Measurements from ENCODE around the gene SLC28A2. TPM values are rescaled to one million over a fixed set of nuclear protein-coding genes. Genes with fewer than 3 reads are reported as not detected.
"Not testable (repeated sequence)": the region's sequence is repeated elsewhere in the genome, so short reads cannot be mapped to it uniquely, and the experiment has no call there.

SLC28A2 gene, protein sequence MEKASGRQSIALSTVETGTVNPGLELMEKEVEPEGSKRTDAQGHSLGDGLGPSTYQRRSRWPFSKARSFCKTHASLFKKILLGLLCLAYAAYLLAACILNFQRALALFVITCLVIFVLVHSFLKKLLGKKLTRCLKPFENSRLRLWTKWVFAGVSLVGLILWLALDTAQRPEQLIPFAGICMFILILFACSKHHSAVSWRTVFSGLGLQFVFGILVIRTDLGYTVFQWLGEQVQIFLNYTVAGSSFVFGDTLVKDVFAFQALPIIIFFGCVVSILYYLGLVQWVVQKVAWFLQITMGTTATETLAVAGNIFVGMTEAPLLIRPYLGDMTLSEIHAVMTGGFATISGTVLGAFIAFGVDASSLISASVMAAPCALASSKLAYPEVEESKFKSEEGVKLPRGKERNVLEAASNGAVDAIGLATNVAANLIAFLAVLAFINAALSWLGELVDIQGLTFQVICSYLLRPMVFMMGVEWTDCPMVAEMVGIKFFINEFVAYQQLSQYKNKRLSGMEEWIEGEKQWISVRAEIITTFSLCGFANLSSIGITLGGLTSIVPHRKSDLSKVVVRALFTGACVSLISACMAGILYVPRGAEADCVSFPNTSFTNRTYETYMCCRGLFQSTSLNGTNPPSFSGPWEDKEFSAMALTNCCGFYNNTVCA
- total RNA-seq: not detected
- long read RNA-seq: 0 reads

DNA sequence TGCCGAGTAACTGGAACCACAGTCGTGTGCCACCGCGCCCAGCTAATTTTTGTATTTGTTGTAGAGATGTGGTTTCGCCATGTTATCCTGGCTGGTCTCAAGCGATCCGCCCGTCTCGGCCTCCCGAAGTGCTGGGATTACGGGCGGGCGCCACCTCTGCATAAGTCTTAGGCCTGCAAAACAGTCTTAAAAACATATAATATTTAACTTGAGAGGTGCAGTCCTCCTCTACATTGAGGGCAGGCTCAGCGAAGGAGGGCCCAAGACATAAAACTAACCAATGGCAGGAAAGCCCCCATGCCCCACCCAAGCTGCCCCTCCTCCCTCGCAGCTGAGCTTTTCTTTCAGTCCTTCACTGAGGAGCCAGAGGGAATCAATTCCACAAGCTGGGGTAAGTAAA, at the start of gene SLC28A2:
Gene SLC28A2, plus strand, starts transcription at position 347 of the 400 bp plus-strand sequence. CDS start 982 bp downstream, outside the sequence.
- no peak for ATAC-seq
- intact Hi-C loops (cut with DNase I): no loop called here
- DNase-seq: no peak

DNA sequence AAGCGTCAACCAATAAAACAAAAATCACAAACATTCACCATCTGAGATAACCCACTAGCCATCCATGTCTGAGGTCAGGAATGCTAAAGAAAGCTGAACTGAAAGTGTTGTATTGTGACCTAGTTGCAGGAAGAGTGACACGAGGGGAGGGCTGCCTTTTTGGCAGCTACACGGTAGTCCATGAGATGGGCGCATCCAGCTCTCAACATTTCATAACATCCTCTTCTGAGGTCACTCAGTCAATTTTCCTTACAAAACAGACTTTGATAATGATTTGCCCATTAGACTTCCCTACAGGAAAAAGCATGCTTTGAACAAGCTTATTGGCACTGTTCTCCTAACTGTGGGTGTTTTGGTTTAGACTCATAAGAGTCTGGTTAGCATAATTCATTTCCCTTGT, 48.9 kb upstream of the SLC28A2 start:
- intact Hi-C loops (cut with DNase I): loop anchor here in 1 of 2 donors (10.0 kb wide), 1 partner anchor 192 kb away; no protein-coding TSS in a partner anchor
- no peak for ATAC-seq
- peak; percentile 58 for DNase-seq

DNA sequence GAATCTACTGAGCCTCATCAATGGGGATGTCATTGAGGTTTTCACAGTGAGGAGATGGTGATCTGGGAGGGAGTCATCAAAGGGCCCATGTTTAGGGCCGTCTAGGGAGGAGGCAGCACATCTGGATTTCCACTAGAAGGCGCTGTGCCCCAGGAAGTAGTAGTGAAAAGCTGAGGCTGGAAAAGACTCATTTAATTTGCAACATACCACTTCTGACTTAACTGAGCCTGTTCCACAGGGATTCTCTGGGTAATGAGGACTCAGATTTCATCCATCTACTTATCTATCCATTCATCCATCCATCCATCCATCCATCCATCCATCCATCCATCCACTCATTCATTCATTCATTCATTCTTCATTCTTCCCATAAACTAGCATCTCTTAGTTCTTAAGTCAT, 46.8 kb upstream of the SLC28A2 start:
- DNase-seq (peak; percentile 56), ATAC-seq (no peak)
- intact Hi-C loops (cut with DNase I): loop anchor here (5.0 to 10.0 kb wide), 2 partner anchors 67 to 190 kb away; no protein-coding TSS in a partner anchor

DNA sequence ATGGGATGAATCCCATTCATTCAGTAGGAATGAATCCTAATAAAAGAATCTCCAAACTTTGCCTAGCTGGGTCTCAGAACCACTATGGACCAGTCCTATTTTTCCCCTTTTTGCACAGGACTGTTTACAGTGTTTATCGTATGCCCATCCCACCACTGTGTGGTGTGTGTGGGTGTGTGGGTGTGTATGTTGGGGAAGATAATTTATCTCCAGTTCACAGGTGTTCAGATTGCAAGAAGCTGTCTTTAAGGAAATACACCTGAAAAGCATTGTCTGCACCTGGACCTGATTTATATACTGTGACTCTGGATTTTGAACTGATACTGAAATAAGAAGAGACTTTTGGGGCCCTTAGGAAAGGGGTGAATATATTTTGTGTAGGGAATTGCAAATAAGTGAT, 39.5 kb upstream of the SLC28A2 start:
- ATAC-seq: no peak
- DNase-seq: no peak
- intact Hi-C loops (cut with DNase I): no loop called here

DNA sequence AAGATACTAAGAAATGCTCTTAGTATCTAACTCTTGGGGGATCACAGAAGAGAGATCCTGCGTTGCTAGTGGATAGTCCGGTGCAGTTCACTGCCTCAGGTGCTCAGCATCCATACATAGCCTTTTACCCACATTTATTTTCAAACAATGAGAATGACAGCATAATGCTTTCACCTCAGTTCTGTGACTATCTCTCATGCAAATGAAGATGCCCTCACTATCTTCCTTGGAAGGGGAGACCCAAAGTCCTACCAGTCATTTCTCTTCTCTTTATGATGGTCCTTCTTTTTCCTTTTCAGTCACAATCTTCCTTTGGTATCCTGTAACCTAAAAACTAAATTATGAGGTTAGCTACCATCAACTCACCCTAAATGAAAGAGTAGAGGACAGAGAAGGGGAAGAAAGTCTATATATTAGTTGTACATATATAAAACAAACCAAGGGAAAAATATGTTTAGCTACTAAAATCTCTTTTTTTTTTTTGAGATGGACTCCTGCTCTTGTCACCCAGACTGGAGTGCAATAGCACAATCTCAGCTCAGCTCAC, 30.9 kb upstream of the SLC28A2 start:
- ATAC-seq: no peak
- DNase-seq: no peak
- intact Hi-C loops (cut with DNase I): no loop called here

DNA sequence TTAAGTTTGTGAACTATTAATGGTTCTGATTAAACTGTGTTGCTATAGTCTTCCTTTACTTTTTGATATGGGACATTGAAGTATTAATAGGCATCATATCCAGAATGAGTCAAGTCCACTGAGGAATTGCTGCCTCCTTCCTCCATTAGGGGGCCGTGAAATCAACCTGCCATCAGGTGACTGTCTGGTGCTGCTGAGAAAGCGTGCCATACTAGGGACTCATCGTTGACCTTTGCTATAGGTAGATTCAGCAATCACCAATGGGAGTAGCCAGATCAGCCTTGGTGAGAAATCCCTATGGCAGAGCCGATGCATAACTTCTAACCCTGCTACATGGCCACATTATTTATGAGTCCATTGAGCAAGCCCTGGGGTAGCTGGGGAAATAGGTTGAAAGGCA, 30.1 kb upstream of the SLC28A2 start:
- intact Hi-C loops (cut with DNase I): no loop called here
- ATAC-seq: no peak
- DNase-seq: no peak

DNA sequence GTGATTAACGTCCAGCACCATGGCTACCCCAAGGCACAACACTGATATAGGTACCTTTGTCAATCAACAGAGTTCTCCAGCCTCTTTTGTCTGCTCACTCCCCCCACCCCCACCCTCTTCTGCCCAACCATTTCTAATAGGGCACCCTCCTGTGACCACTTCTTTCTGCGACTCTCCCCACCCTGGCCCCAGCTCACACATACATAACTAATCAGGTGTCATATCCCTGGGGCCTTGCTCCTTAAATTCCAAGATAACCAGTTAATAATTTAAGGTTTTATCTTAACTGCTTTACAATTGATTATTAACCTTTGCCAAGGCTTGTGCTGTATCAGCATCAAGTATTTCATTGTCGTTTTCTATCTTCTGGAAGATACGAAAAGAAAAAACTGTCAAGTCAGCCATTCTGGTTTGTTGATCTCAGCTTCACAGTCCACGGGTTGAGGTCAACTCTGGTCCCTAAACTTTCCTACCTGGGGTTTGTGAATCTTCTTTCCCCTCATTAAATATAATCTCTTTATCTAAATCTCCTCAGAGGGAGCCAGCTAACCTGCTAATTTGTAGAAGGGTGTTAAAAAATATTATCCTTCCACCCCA, 27.3 kb upstream of the SLC28A2 start:
- ATAC-seq (no peak), DNase-seq (no peak)
- intact Hi-C loops (cut with DNase I): no loop called here

DNA sequence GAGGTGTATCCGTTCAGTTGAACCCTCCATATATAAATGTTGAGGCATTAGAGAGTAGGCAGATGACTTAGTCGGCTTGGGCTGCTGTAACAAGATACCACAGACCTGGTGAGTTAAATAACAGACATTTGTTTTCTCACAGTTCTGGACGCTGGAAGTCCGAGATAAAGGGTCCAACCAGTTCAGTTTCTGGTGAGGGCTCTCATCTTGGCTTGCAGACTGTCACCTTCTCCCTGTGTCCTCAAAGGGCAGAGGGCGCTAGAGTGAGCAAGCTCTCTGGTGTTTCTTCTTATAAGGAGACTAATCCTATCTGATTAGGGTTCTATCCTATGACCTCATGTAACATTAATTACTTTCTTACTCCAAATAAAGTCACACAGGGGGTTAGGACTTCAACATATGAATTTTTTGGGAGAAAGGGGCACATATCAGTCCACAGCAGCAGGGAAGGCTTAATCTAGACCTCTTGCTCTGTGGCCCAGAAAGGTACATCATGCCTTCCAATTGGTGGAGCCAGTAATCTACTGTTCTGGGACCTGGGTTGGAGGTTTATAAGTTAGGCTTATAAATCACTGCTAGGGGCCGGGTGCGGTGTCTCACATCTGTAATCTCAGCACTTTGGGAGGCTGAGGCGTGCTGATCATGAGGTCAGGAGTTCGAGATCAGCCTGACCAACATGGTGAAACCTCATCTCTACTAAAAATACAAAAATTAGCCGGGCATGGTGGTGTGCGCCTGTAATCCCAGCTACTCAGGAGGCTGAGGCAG, 26.3 kb upstream of the SLC28A2 start:
- intact Hi-C loops (cut with DNase I): no loop called here
- DNase-seq (no peak), ATAC-seq (no peak)

DNA sequence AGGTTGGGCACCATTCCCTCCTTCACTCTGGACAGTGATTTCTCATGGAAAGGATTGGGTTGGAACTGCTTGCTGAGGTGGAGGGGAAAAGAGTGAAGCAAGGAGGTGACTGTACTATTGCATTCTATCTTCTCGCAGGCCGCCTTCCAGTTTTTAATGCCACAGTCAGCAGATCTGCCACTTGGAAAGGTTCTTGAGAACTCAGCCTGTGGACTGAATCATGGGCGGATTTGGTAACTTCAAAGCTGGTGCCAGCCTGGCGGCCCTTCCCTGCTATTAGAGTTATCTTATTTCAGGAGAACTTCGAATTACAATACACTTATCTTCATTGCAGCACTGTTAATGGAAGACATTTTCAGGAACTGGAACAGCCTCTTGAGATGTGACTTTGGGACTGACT, 23.1 kb upstream of the SLC28A2 start:
- no peak for ATAC-seq

DNA sequence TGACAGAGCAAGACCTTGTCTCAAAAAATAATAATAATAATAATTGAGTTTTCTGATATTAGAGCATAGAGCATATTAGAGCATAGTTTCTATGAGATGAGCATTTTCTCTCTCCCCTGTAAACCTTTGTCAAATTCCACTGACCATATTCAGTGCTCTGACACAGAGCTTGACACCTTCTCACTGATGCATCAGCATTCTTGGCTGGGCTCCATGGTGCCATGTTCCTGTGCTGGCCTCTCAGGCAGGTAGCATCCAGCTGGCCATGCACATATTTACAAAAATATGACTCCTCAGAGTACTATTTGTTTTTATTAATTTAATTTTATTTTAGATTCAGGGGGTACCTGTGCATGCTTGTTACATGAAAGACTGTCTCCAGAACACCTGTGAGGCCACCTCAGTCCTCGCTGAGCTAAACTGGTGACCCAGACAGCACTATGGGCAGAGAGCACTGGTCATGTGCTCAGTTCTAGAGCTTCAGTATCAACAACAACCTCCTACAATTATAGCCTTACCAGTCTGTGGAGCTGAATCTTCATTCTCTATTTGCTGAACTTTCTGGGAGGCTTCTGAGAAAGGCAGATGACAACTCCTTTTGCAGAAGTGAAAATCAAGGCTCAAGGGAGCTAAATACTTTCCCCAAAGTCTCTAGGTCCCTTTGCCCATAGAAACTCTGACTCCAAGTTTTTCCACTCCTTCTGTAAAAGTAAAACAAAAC, 21.6 kb upstream of the SLC28A2 start:
- intact Hi-C loops (cut with DNase I): no loop called here
- DNase-seq (peak; percentile 39), ATAC-seq (peak in 1 of 2 donors; percentile 50)

More for the DNA sequence above, 23.1 kb upstream of the SLC28A2 start:
- intact Hi-C loops (cut with DNase I): no loop called here
- no peak for DNase-seq

DNA sequence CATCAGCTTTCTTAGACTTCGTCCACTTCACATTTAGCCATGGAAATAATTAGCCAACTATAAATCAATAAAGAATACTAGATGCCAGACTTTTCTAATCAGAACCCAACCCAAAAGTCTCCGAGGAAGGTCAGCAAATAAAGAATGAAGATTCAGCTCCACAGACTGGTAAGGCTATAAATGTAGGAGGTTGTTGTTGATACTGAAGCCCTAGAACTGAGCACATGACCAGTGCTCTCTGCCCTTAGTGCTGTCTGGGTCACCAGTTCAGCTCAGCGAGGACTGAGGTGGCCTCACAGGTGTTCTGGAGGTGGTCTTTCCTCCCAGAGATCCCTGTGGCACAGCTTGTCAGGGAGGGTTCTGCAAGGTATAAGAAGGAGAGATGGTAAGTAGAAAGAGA, 20.9 kb upstream of the SLC28A2 start:
- intact Hi-C loops (cut with DNase I): no loop called here
- ATAC-seq (no peak), DNase-seq (no peak)

DNA sequence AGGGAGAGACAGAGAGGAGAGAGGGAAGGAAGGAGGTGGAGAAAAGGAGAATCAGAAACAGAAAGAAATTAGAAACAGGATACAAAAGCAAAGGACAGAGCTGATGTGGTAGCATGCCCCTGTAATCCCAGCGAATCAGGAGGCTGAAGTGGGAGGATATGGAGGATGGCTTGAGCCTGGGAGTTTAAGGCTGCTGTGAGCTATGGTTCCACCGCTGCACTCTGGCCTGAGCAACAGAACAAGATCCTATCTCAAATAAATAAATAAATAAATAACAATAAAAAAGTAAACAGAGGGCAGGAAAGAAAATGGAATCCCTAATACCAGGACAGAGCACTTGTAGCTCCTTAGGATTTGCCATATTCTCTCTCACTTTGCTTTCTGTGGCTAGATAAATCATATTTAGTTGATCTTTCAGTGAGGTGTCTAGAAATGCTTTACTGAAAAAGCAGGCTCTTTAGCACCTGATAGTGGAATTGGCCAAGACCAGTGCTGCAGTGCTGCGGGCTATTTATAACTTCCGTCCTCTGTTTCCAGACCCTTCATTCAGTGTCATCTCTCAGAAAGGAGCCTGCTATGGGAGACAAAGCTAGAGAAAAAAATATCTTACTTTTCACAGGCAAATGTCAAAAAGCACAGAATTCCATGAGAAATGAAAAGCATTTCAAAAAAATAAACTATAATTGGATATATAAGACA, 20.0 kb upstream of the SLC28A2 start:
- ATAC-seq (peak; percentile 75 to 84), DNase-seq (peak; percentile 24)
- intact Hi-C loops (cut with DNase I): no loop called here

DNA sequence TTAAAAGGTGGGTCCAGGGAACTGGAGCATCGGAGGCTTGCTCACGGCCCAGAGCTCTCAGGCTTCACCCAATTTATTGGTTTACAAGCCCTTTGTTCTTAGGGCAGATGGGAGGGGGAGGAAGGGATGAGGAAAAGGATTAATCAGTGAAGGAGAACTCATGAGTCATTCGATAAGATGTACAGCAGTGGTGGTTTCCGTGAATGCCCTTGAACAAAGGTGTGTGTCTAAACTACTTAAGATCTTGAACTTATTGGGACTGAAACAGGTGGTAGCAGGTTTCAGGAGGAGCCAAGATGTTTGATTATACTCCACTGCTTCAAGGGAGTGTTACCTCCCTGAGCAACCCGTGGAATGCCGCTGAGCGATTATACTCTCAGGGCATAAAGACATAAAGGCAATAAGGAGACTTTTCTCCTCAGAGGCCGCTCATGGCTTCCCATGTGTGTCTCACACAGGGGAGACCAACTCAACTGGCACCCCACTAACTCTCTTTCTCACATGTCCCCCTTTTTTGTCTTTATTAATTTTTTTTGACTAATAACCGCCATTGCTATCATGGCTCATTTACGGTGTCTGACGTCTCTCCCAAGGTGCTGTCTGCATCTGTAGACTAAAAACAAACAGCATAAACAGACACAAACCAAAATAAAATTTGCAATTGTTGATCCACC, 17.3 kb upstream of the SLC28A2 start:
- no peak for DNase-seq
- intact Hi-C loops (cut with DNase I): no loop called here
- no peak for ATAC-seq

DNA sequence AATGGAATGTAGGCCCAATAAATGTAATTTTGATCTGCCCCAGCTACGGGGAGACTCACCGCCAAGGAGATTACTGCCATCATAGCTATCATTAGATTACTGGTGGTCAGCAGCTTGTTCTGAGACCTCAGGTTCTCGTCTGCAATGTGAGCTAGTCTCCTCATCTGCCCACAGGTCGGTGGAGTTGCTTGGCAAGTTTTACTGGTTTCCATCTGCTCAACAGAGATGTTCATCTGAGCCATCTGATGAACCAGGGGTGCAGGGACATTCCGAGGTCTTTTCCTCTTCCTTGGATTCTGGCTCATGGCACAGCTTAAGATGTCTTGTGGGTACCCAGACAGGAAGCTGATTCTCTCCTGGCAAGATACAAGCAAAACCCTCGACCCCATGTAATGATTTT, 15.2 kb upstream of the SLC28A2 start:
- ATAC-seq; DNase-seq; intact Hi-C loops (cut with DNase I): not testable (repeated sequence)

DNA sequence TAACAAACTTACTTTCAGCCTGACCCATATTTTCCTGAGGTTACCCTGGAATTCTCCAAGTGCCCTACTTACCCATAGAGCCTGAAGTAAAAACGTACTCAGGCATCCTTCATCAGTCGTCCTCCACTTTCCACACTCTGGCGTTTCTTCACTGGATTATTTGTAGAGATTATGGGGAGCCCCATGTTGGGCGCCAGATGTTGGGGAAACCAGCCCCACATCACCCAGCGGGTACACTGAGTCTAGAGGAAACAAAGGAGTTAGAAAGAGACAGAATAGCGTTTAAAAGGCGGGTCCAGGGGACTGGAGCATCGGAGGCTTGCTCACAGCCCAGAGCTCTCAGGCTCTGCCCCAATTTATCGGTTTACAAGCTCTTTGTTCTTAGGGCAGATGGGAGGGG, 9.7 kb upstream of the SLC28A2 start:
- intact Hi-C loops (cut with DNase I): no loop called here
- DNase-seq (no peak), ATAC-seq (no peak)

DNA sequence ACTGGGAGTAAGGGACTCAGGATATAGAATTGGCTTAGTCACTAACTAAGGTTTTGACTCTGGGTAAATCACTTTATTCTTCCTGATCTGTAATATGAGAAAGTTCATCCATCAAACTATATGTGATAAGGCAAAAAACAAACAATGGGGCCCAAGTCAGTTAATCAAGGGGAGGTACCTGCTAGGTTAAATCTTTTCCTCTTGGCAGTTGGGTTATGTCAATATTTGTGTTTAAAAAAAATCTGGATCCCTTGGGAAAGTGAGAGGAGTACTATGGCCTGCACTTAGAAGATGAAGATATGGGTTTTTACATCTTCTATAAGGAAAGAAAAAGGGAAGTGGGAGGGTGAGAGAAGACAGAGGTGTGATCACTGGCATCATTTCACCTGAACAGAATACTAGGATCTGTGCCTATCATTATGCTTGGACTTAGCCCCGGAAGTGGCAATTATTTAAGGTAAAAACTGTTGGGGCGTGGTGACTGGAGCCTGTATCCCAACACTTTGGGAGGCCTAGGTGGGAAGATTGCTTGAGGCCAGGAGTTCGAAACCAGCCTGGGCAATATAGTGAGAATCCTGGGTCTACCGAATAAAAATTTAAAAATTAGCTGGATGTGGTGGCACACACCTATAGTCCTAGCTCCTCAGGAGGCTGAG, 2.8 kb upstream of the SLC28A2 start:
- no peak for ATAC-seq
- intact Hi-C loops (cut with DNase I): no loop called here
- no peak for DNase-seq

DNA sequence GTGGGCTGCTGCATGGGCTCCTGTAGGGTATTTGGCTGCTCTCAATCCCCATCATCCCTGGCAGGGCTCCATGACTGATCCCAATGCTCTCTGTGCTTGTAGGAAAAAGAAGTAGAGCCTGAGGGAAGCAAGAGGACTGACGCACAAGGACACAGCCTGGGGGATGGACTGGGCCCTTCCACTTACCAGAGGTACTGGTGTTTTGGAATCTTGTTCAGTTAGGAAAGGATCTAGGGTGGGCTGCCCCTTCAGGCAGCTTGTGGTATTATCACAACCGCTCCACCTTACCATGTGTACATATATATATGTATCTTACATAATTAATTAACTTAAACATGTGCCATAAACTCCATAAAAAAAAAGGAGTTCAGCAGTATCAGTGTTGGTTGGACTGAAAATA, 1.3 kb downstream of the SLC28A2 start:
- intact Hi-C loops (cut with DNase I): no loop called here
- DNase-seq (no peak), ATAC-seq (no peak)

All from left cardiac atrium (tissue), 4 donors.